HCT116 (cell line): ENCODE measurements around the gene ACACB. TPM values are rescaled to one million over a fixed set of nuclear protein-coding genes. Genes with fewer than 3 reads are reported as not detected.

Experiments
- ATAC-seq: fragments of 200-7000 bp; cut with Tn5 transposase; 2 replicates; pipeline ENCODE4 v1.9.1; 2020; ENCODE audit warnings: mild to moderate bottlenecking, moderate library complexity
- BruUV-seq: library from RNA; stranded (reverse); fragments of 400-500 nt; replicated peaks from 2 replicates; lab custom pipeline; 2021; lab: Mats Ljungman, UMichigan
- CTCF ChIA-PET: fragments of 300-600 bp; sonication (Branson Sonifier 250); formaldehyde crosslinking; loops from one replicate; lab custom pipeline; 2021; ENCODE audit warnings: antibody characterized with exemption; lab: Charles Lee
- POLR2A ChIA-PET: fragments of 300-600, 350-600 bp; sonication (Branson Sonifier 250); formaldehyde crosslinking; loops from one replicate; lab custom pipeline; 2021; ENCODE audit warnings: antibody characterized with exemption; lab: Charles Lee
- RAD21 ChIA-PET, 2 experiments: fragments of 300-600 bp; sonication (Branson Sonifier 250); formaldehyde crosslinking; loops; one replicate each; lab custom pipeline; 2023; ENCODE audit warnings: low total read pairs in 2 of 2; ENCODE audit not compliant: uncharacterized antibody in 2 of 2, unreplicated experiment in 2 of 2, low non-redundant PET in 1 of 2; lab: Charles Lee
- DNase-seq: peaks from one replicate; pipeline ENCODE4 v3.0.0-alpha.2; 2010; ENCODE audit warnings: low read depth, low spot score
- H2AFZ ChIP-seq: fragments of 200-600 bp; shearing (Covaris generic), sonication (generic); 2 replicates; pipeline ENCODE4 v1.6.1; 2017; ENCODE audit warnings: low read depth, mixed run types, mixed read lengths, antibody characterized with exemption, low read length; ENCODE audit not compliant: poor library complexity, severe bottlenecking
- H3K27ac ChIP-seq: 2 replicates; pipeline ENCODE4 v1.5.1; 2012; ENCODE audit warnings: low read depth, low read length
- H3K27me3 ChIP-seq: fragments of 200-600 bp; sonication (generic); 2 replicates; pipeline ENCODE4 v1.6.1; 2016; ENCODE audit warnings: mixed run types, low read length, mixed read lengths; ENCODE audit not compliant: insufficient read depth
- H3K36me3 ChIP-seq, 2 experiments: fragments of 200-500 bp in 1 of 2; fragments of 200-600 bp in 1 of 2; sonication (Bioruptor generic) in 1 of 2; sonication (generic) in 1 of 2; 2 replicates each; pipeline versions ENCODE4 v1.5.1 to v1.6.1; 2014 to 2016; ENCODE audit warnings: low read length in 2 of 2, inconsistent platforms in 1 of 2, mixed read lengths in 1 of 2, mixed run types in 1 of 2; ENCODE audit not compliant: insufficient read depth in 2 of 2, control insufficient read depth in 1 of 2
- H3K4me1 ChIP-seq, 2 experiments: fragments of 200-600 bp in 1 of 2; sonication (generic) in 1 of 2; 2 replicates each; pipeline versions ENCODE4 v1.5.1 to v1.6.1; 2012 to 2017; ENCODE audit warnings: low read length in 2 of 2, inconsistent platforms in 1 of 2, mild to moderate bottlenecking in 1 of 2, mixed read lengths in 1 of 2, mixed run types in 1 of 2, moderate library complexity in 1 of 2; ENCODE audit not compliant: insufficient read depth in 2 of 2, control insufficient read depth in 1 of 2
- H3K4me2 ChIP-seq: fragments of 200-600 bp; sonication (generic); 2 replicates; pipeline ENCODE4 v1.6.1; 2017; ENCODE audit warnings: mixed run types, low read length, mixed read lengths
- H3K4me3 ChIP-seq, 2 experiments: fragments of 200-600 bp in 1 of 2; sonication (generic) in 1 of 2; replicated peaks in 1 of 2; 2 replicates each; pipeline ENCODE4 v1.5.1; 2011 to 2016; ENCODE audit warnings: low read length in 2 of 2, control low read depth in 1 of 2, low read depth in 1 of 2, mild to moderate bottlenecking in 1 of 2, mixed read lengths in 1 of 2, mixed run types in 1 of 2
- H3K79me2 ChIP-seq: fragments of 200-600 bp; sonication (generic); 2 replicates; pipeline ENCODE4 v1.6.1; 2017; ENCODE audit warnings: mild to moderate bottlenecking, mixed run types, low read length, moderate library complexity, mixed read lengths; ENCODE audit not compliant: insufficient read depth
- H3K9ac ChIP-seq: fragments of 200-600 bp; sonication (generic); 2 replicates; pipeline ENCODE4 v1.6.1; 2016; ENCODE audit warnings: low read length, mixed read lengths
- H3K9me2 ChIP-seq: fragments of 200-600 bp; sonication (generic), shearing (Covaris generic); 2 replicates; pipeline ENCODE4 v1.6.1; 2017; ENCODE audit warnings: mixed run types, mild to moderate bottlenecking, moderate library complexity; ENCODE audit not compliant: insufficient read depth
- H3K9me3 ChIP-seq, 2 experiments: fragments of 200-500 bp in 1 of 2; fragments of 200-600 bp in 1 of 2; sonication (Bioruptor generic) in 1 of 2; sonication (generic) in 1 of 2; 2 replicates each; pipeline ENCODE4 v1.6.1; 2014 to 2017; ENCODE audit warnings: low read length in 2 of 2, mixed read lengths in 2 of 2, inconsistent platforms in 1 of 2, low read depth in 1 of 2, mild to moderate bottlenecking in 1 of 2, mixed run types in 1 of 2, moderate library complexity in 1 of 2; ENCODE audit not compliant: control insufficient read depth in 1 of 2, insufficient read depth in 1 of 2
- H4K20me1 ChIP-seq: fragments of 200-600 bp; sonication (generic), shearing (Covaris generic); 2 replicates; pipeline ENCODE4 v1.6.1; 2017; ENCODE audit warnings: mixed run types, mild to moderate bottlenecking, moderate library complexity; ENCODE audit not compliant: insufficient read depth
- CEBPB ChIP-seq: IDR thresholded peaks from 2 replicates; pipeline ENCODE4 v1.6.1; 2012; ENCODE audit warnings: low read depth
- EGR1 ChIP-seq: IDR thresholded peaks from 2 replicates; pipeline ENCODE4 v1.6.1; 2012; ENCODE audit warnings: low read depth
- ELF1 ChIP-seq: IDR thresholded peaks from 2 replicates; pipeline ENCODE4 v1.6.1; 2012; ENCODE audit warnings: low read depth, borderline replicate concordance
- FOSL1 ChIP-seq: IDR thresholded peaks from 2 replicates; pipeline ENCODE4 v1.6.1; 2012; ENCODE audit warnings: low read depth
- MAX ChIP-seq: IDR thresholded peaks from 2 replicates; pipeline ENCODE4 v1.6.1; 2012
- POLR2AphosphoS5 ChIP-seq: IDR thresholded peaks from 2 replicates; pipeline ENCODE4 v1.6.1; 2011; ENCODE audit warnings: mild to moderate bottlenecking, low read depth, low read length, moderate library complexity
- RAD21 ChIP-seq: IDR thresholded peaks from 2 replicates; pipeline ENCODE4 v1.6.1; 2012; ENCODE audit warnings: low read depth, mild to moderate bottlenecking
- REST ChIP-seq: IDR thresholded peaks from 2 replicates; pipeline ENCODE4 v1.6.1; 2012; ENCODE audit warnings: low read depth
- SIN3A ChIP-seq: IDR thresholded peaks from 2 replicates; pipeline ENCODE4 v1.6.1; 2012; ENCODE audit warnings: low read depth
- SP1 ChIP-seq: IDR thresholded peaks from 2 replicates; pipeline ENCODE4 v1.6.1; 2012; ENCODE audit warnings: low read depth
- SRF ChIP-seq: IDR thresholded peaks from 2 replicates; pipeline ENCODE4 v1.6.1; 2012; ENCODE audit warnings: low read depth
- TCF7L2 ChIP-seq: IDR thresholded peaks from 2 replicates; pipeline ENCODE4 v1.7.0; 2011; ENCODE audit warnings: borderline replicate concordance, inconsistent platforms; ENCODE audit not compliant: insufficient read depth, insufficient read length; ENCODE audit errors: extremely low read depth
- YY1 ChIP-seq: IDR thresholded peaks from 2 replicates; pipeline ENCODE4 v1.6.1; 2011; ENCODE audit warnings: low read length, low read depth, moderate library complexity, mild to moderate bottlenecking; ENCODE audit not compliant: insufficient replicate concordance; ENCODE audit errors: extremely low read depth
- ZFX ChIP-seq: fragments of 450-650 bp; IDR thresholded peaks from 2 replicates; pipeline ENCODE4 v1.6.1; 2017
- ZNF274 ChIP-seq: fragments of 200-500 bp; sonication (Bioruptor generic); IDR thresholded peaks from 2 replicates; pipeline ENCODE4 v1.6.1; 2014; ENCODE audit warnings: mild to moderate bottlenecking, low read depth, low read length, inconsistent platforms
- intact Hi-C: fragments of 100-400 bp; cut with micrococcal nuclease; formaldehyde crosslinking; loops from 2 replicates; pipeline ENCODE4 v1.10.0; 2022
- total RNA-seq: library from RNA; stranded (reverse); gene quantifications from one replicate; pipeline ENCODE4 v1.2.1, GENCODE V29; 2021; ENCODE audit not compliant: unreplicated experiment
- TF ChIP-seq, protein P1 (sequence below), 3 experiments: fragments of 200-600 bp in 1 of 3; sonication (generic) in 1 of 3; IDR thresholded peaks in 2 of 3; conservative IDR thresholded peaks in 1 of 3; 2 replicates each; pipeline ENCODE4 v1.5.1; 2012 to 2017; ENCODE audit warnings: low read depth in 2 of 3, low read length in 2 of 3, antibody characterized with exemption in 1 of 3, borderline replicate concordance in 1 of 3, control low read depth in 1 of 3, mild to moderate bottlenecking in 1 of 3, mixed read lengths in 1 of 3, mixed run types in 1 of 3, moderate library complexity in 1 of 3; ENCODE audit not compliant: insufficient read depth in 1 of 3
- TF ChIP-seq, protein P2 (sequence below): IDR thresholded peaks from 2 replicates; pipeline ENCODE4 v1.6.1; 2012
- TF ChIP-seq, protein P3 (sequence below): IDR thresholded peaks from 2 replicates; pipeline ENCODE4 v1.6.1; 2011; ENCODE audit warnings: mild to moderate bottlenecking, low read length, moderate library complexity; ENCODE audit not compliant: insufficient replicate concordance; ENCODE audit errors: extremely low read depth

ACACB gene
- total RNA-seq, 1 experiment from 2014 or later: 11.1 TPM

GRCh38 chr12:109163167-109163566 lies 46.8 kb downstream of the ACACB start:
- RAD21 ChIA-PET: no interaction called here
- H3K27ac ChIP-seq: no peak overlapping the region

More at GRCh38 chr12:109163167-109163566, 46.8 kb downstream of the ACACB start:
- ChIA-PET CTCF (no interaction called here), POLR2A (no interaction called here)
- H3K4me3 ChIP-seq: no peak overlapping the region
- H3K9me2 ChIP-seq: no peaks in the 10 kb centered on the region
- no peaks in the 10 kb centered on the region for H3K79me2 ChIP-seq
- H3K4me2 ChIP-seq: no peak overlapping the region
- H3K9ac ChIP-seq: no peak overlapping the region
- H3K27me3 ChIP-seq: no peaks in the 10 kb centered on the region
- DNase-seq (no peak), ATAC-seq (no peak)
- H3K9me3 ChIP-seq: no peaks in the 10 kb centered on the region
- H3K36me3 ChIP-seq: no peaks in the 10 kb centered on the region
- H4K20me1 ChIP-seq: no peaks in the 10 kb centered on the region
- TF ChIP-seq ZFX: no peak
- TF ChIP-seq RAD21: no peak
- no peak for TF ChIP-seq YY1
- TF ChIP-seq EGR1: no peak
- TF ChIP-seq CEBPB: no peak
- no peak for TF ChIP-seq ZNF274
- no peak for TF ChIP-seq ELF1
- no peak for TF ChIP-seq SP1
- no peak for TF ChIP-seq SRF
- TF ChIP-seq POLR2AphosphoS5: no peak
- TF ChIP-seq, protein P1, sequence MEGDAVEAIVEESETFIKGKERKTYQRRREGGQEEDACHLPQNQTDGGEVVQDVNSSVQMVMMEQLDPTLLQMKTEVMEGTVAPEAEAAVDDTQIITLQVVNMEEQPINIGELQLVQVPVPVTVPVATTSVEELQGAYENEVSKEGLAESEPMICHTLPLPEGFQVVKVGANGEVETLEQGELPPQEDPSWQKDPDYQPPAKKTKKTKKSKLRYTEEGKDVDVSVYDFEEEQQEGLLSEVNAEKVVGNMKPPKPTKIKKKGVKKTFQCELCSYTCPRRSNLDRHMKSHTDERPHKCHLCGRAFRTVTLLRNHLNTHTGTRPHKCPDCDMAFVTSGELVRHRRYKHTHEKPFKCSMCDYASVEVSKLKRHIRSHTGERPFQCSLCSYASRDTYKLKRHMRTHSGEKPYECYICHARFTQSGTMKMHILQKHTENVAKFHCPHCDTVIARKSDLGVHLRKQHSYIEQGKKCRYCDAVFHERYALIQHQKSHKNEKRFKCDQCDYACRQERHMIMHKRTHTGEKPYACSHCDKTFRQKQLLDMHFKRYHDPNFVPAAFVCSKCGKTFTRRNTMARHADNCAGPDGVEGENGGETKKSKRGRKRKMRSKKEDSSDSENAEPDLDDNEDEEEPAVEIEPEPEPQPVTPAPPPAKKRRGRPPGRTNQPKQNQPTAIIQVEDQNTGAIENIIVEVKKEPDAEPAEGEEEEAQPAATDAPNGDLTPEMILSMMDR (IDR thresholded peaks at IDR 0.05 in 2 of 3, conservative IDR thresholded peaks at IDR 0.05 in 1 of 3; ENCODE audit: borderline replicate concordance in 1 of 3, insufficient read depth in 1 of 3, low read depth in 2 of 3, low read length in 2 of 3): no peak
- TF ChIP-seq, protein P2, sequence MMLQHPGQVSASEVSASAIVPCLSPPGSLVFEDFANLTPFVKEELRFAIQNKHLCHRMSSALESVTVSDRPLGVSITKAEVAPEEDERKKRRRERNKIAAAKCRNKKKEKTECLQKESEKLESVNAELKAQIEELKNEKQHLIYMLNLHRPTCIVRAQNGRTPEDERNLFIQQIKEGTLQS: no peak
- TF ChIP-seq REST: no peak
- TF ChIP-seq SIN3A: no peak
- TF ChIP-seq, protein P3, sequence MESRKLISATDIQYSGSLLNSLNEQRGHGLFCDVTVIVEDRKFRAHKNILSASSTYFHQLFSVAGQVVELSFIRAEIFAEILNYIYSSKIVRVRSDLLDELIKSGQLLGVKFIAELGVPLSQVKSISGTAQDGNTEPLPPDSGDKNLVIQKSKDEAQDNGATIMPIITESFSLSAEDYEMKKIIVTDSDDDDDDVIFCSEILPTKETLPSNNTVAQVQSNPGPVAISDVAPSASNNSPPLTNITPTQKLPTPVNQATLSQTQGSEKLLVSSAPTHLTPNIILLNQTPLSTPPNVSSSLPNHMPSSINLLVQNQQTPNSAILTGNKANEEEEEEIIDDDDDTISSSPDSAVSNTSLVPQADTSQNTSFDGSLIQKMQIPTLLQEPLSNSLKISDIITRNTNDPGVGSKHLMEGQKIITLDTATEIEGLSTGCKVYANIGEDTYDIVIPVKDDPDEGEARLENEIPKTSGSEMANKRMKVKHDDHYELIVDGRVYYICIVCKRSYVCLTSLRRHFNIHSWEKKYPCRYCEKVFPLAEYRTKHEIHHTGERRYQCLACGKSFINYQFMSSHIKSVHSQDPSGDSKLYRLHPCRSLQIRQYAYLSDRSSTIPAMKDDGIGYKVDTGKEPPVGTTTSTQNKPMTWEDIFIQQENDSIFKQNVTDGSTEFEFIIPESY: no peak
- no peak for TF ChIP-seq FOSL1
- no peak for TF ChIP-seq MAX
- TF ChIP-seq TCF7L2: no peak
- no peaks in the 10 kb centered on the region for H3K4me1 ChIP-seq
- intact Hi-C loops: no loop called here
- H2AFZ ChIP-seq: no peak overlapping the region
- no TSS peak for BruUV-seq
